ENCODE data around the gene NUB1.

GRCh38 chr7:151314401-151314800, 27.2 kb upstream of the NUB1 start:
- TF ChIP-seq POLR2A (IDR thresholded peaks at IDR 0.05) (no peak), CTCF (IDR thresholded peaks at IDR 0.05) (no peak)

Data from heart left ventricle (tissue), 13 donors.